ENCODE measurements around the gene KRTAP12-1.

Gene KRTAP12-1

GRCh38 chr21:44704636-44705001 is 22.7 kb upstream of the KRTAP12-1 start:
- Histone ChIP-seq H3K79me2 (ENCODE audit: insufficient read depth, low read depth) (no peaks in the 10 kb centered on the region), H2AFZ (ENCODE audit: low read depth) (no peak overlapping the region), H3K9ac (no peak overlapping the region), H3K4me2 (no peak overlapping the region), H3K36me3 (ENCODE audit: insufficient read depth) (no peaks in the 10 kb centered on the region), H4K20me1 (ENCODE audit: insufficient read depth) (no peaks in the 10 kb centered on the region), H3K27ac (no peak overlapping the region), H3K4me3 (IDR thresholded peaks at IDR 0.05; ENCODE audit: insufficient read depth, low read depth, low read length) (no peak overlapping the region), H3K4me1 (ENCODE audit: low read depth, poor library complexity, severe bottlenecking) (no peaks in the 10 kb centered on the region), H3K27me3 (ENCODE audit: insufficient read depth, low read depth) (peaks cover 80% of the 10 kb centered on the region)
- TF ChIP-seq CTCF (conservative IDR thresholded peaks at IDR 0.05; ENCODE audit: low read depth, low read length), result no peak

- no peak overlapping the region for H3K4me2 ChIP-seq
- TF ChIP-seq CTCF (conservative IDR thresholded peaks at IDR 0.05; ENCODE audit: low read depth, low read length), result no peak
- no peak overlapping the region for H3K27ac ChIP-seq
- no peak overlapping the region for H2AFZ ChIP-seq (ENCODE audit: low read depth)
- peaks cover 80% of the 10 kb centered on the region for H3K27me3 ChIP-seq (ENCODE audit: insufficient read depth, low read depth)
- H3K4me3 ChIP-seq (IDR thresholded peaks at IDR 0.05; ENCODE audit: insufficient read depth, low read depth, low read length), result no peak overlapping the region
- no peak overlapping the region for H3K9ac ChIP-seq
- H3K36me3 ChIP-seq (ENCODE audit: insufficient read depth), result no peaks in the 10 kb centered on the region
- H3K79me2 ChIP-seq (ENCODE audit: insufficient read depth, low read depth), result no peaks in the 10 kb centered on the region
- no peaks in the 10 kb centered on the region for H4K20me1 ChIP-seq (ENCODE audit: insufficient read depth)
- no peaks in the 10 kb centered on the region for H3K4me1 ChIP-seq (ENCODE audit: low read depth, poor library complexity, severe bottlenecking)
These were observed 22.0 kb upstream of the KRTAP12-1 start for GRCh38 chr21:44703731-44704635.

GRCh38 chr21:44702973-44703730 is 21.2 kb upstream of the KRTAP12-1 start:
- no peak overlapping the region for H3K4me3 ChIP-seq (IDR thresholded peaks at IDR 0.05; ENCODE audit: insufficient read depth, low read depth, low read length)
- H3K27me3 ChIP-seq (ENCODE audit: insufficient read depth, low read depth), result peaks cover 80% of the 10 kb centered on the region
- no peak overlapping the region for H2AFZ ChIP-seq (ENCODE audit: low read depth)
- TF ChIP-seq CTCF (conservative IDR thresholded peaks at IDR 0.05; ENCODE audit: low read depth, low read length), result no peak
- H4K20me1 ChIP-seq (ENCODE audit: insufficient read depth), result no peaks in the 10 kb centered on the region
- no peak overlapping the region for H3K9ac ChIP-seq
- H3K4me1 ChIP-seq (ENCODE audit: low read depth, poor library complexity, severe bottlenecking), result no peaks in the 10 kb centered on the region
- H3K27ac ChIP-seq, result no peak overlapping the region
- no peak overlapping the region for H3K4me2 ChIP-seq
- H3K36me3 ChIP-seq (ENCODE audit: insufficient read depth), result no peaks in the 10 kb centered on the region
- no peaks in the 10 kb centered on the region for H3K79me2 ChIP-seq (ENCODE audit: insufficient read depth, low read depth)

GRCh38 chr21:44702111-44702972 is 20.4 kb upstream of the KRTAP12-1 start:
- Histone ChIP-seq H3K27ac (no peak overlapping the region), H2AFZ (ENCODE audit: low read depth) (no peak overlapping the region), H3K4me1 (ENCODE audit: low read depth, poor library complexity, severe bottlenecking) (no peaks in the 10 kb centered on the region), H3K4me2 (no peak overlapping the region), H3K36me3 (ENCODE audit: insufficient read depth) (no peaks in the 10 kb centered on the region), H3K27me3 (ENCODE audit: insufficient read depth, low read depth) (peaks cover 80% of the 10 kb centered on the region), H3K79me2 (ENCODE audit: insufficient read depth, low read depth) (no peaks in the 10 kb centered on the region), H4K20me1 (ENCODE audit: insufficient read depth) (no peaks in the 10 kb centered on the region), H3K9ac (no peak overlapping the region), H3K4me3 (IDR thresholded peaks at IDR 0.05; ENCODE audit: insufficient read depth, low read depth, low read length) (no peak overlapping the region)
- TF ChIP-seq CTCF (conservative IDR thresholded peaks at IDR 0.05; ENCODE audit: low read depth, low read length), result no peak

All from KMS-11 (cell line).